Measurements from ENCODE around the gene ICE1.

ICE1 gene

GRCh38 chr5:5387777-5388176, 34.7 kb upstream of the ICE1 start:
- no peak for TF ChIP-seq POLR2AphosphoS5 (IDR thresholded peaks at IDR 0.05; ENCODE audit: low read depth, low read length)
- no peak for TF ChIP-seq REST (IDR thresholded peaks at IDR 0.05; ENCODE audit: insufficient read depth in 1 of 2, low read depth in 2 of 2, low read length in 2 of 2)
- no peak for TF ChIP-seq SIN3A (IDR thresholded peaks at IDR 0.05; ENCODE audit: borderline replicate concordance, insufficient read depth, low read length)

- TF ChIP-seq FOXP2 (optimal IDR thresholded peaks at IDR 0.05; ENCODE audit: borderline replicate concordance, extremely low read depth, extremely low read length, insufficient read depth), result no peak
- no peak for TF ChIP-seq POLR2AphosphoS5 (IDR thresholded peaks at IDR 0.05; ENCODE audit: low read depth, low read length)
- no peak for TF ChIP-seq REST (IDR thresholded peaks at IDR 0.05; ENCODE audit: insufficient read depth in 1 of 2, low read depth in 2 of 2, low read length in 2 of 2)
- no peak for TF ChIP-seq TAF1 (IDR thresholded peaks at IDR 0.05; ENCODE audit: borderline replicate concordance, insufficient read depth, low read length)
- TF ChIP-seq SIN3A (IDR thresholded peaks at IDR 0.05; ENCODE audit: borderline replicate concordance, insufficient read depth, low read length), result no peak
Measured at GRCh38 chr5:5398071-5398470, 24.4 kb upstream of the ICE1 start.

- TF ChIP-seq REST (IDR thresholded peaks at IDR 0.05; ENCODE audit: insufficient read depth in 1 of 2, low read depth in 2 of 2, low read length in 2 of 2) (no peak), FOXP2 (optimal IDR thresholded peaks at IDR 0.05; ENCODE audit: borderline replicate concordance, extremely low read depth, extremely low read length, insufficient read depth) (no peak), POLR2AphosphoS5 (IDR thresholded peaks at IDR 0.05; ENCODE audit: low read depth, low read length) (no peak), SIN3A (IDR thresholded peaks at IDR 0.05; ENCODE audit: borderline replicate concordance, insufficient read depth, low read length) (no peak), TAF1 (IDR thresholded peaks at IDR 0.05; ENCODE audit: borderline replicate concordance, insufficient read depth, low read length) (no peak)
Measured at GRCh38 chr5:5401095-5401494, 21.4 kb upstream of the ICE1 start.

- TF ChIP-seq FOXP2 (optimal IDR thresholded peaks at IDR 0.05; ENCODE audit: borderline replicate concordance, extremely low read depth, extremely low read length, insufficient read depth), result no peak
- TF ChIP-seq TAF1 (IDR thresholded peaks at IDR 0.05; ENCODE audit: borderline replicate concordance, insufficient read depth, low read length), result no peak
- no peak for TF ChIP-seq POLR2AphosphoS5 (IDR thresholded peaks at IDR 0.05; ENCODE audit: low read depth, low read length)
Measured at GRCh38 chr5:5403741-5404140, 18.7 kb upstream of the ICE1 start.

GRCh38 chr5:5404381-5404780, 18.1 kb upstream of the ICE1 start:
- TF ChIP-seq POLR2AphosphoS5 (IDR thresholded peaks at IDR 0.05; ENCODE audit: low read depth, low read length) (no peak), REST (IDR thresholded peaks at IDR 0.05; ENCODE audit: insufficient read depth in 1 of 2, low read depth in 2 of 2, low read length in 2 of 2) (no peak), FOXP2 (optimal IDR thresholded peaks at IDR 0.05; ENCODE audit: borderline replicate concordance, extremely low read depth, extremely low read length, insufficient read depth) (no peak), SIN3A (IDR thresholded peaks at IDR 0.05; ENCODE audit: borderline replicate concordance, insufficient read depth, low read length) (no peak)
